GM20000 (cell line): ENCODE data around the gene KLHL3.

ENCODE experiments used
- DNase-seq: peaks from one replicate; pipeline ENCODE4 v3.0.0; 2012; ENCODE audit warnings: low spot score
- TF ChIP-seq, protein P1 (sequence below): IDR thresholded peaks from 2 replicates; pipeline ENCODE4 v1.5.1; 2012; ENCODE audit warnings: mild to moderate bottlenecking, control low read depth; ENCODE audit errors: extremely low read depth, missing control alignments

The KLHL3 gene

DNA sequence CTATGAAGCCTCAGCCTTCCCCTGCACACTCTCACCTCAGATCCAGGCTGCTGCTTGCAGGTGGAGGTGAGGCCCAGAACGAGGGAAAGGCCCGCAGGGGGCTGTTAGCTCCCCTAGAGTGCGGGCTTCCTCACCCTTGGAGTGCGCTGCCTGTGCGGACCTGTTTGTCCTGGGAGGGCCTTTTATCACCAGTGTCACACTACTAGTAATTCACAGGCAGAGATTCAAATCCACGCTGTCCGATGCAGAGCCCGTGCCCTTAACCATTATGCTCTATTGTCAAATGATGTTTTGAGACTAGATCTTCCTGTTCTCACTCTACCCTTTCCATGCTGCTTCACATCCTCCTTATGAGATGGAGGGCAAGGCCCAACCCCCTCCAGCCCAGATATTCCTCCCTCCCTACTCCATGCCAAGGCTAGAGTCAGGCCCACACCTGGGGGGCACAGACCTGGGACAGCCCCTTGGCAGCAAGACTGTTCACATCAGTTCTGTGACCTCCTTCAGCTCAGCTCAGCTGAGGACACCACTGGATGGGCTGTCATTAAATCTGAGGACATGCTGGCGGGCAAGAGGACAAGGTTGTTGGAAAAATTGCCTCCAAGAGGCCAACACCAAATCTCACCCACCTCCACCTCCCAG, 124.0 kb downstream of the KLHL3 start:
- TF ChIP-seq, protein P1, sequence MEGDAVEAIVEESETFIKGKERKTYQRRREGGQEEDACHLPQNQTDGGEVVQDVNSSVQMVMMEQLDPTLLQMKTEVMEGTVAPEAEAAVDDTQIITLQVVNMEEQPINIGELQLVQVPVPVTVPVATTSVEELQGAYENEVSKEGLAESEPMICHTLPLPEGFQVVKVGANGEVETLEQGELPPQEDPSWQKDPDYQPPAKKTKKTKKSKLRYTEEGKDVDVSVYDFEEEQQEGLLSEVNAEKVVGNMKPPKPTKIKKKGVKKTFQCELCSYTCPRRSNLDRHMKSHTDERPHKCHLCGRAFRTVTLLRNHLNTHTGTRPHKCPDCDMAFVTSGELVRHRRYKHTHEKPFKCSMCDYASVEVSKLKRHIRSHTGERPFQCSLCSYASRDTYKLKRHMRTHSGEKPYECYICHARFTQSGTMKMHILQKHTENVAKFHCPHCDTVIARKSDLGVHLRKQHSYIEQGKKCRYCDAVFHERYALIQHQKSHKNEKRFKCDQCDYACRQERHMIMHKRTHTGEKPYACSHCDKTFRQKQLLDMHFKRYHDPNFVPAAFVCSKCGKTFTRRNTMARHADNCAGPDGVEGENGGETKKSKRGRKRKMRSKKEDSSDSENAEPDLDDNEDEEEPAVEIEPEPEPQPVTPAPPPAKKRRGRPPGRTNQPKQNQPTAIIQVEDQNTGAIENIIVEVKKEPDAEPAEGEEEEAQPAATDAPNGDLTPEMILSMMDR = no peak
- no peak for DNase-seq

DNA sequence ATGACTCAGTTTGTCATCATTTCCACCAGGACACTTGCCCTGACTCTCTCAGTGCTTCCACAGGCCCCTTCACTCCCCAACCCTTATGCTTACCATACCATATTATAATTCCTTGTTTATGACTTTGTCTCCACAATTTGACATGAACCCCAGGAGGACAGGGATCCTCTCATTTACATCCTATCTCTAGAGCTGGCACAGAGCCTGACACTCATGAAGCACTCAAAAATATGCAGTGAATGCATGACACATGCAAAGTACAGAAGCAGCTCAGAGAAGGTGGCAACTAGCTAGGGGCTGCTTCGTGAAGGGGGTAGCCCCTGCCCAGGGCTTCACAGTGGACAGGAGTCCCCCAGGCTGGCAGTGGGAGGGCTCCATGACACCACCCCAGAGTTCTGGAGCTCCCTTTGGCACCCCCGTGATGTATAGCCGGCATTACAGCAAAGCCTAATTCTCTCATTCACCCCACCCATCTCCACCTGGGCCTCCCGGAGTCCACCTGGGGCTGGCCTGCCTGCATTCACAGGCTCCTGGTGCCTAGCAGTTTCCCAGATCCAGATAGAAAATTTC, 124.8 kb downstream of the KLHL3 start:
- TF ChIP-seq, protein P1 = no peak
- DNase-seq = no peak

GRCh38 chr5:137610598-137610997, 125.3 kb downstream of the KLHL3 start:
- DNase-seq = no peak
- TF ChIP-seq, protein P1 = no peak

- DNase-seq = no peak
- TF ChIP-seq, protein P1 = no peak
Observed at GRCh38 chr5:137609127-137609526, 126.8 kb downstream of the KLHL3 start.

- no peak for DNase-seq
- TF ChIP-seq, protein P1 = no peak
Observed at GRCh38 chr5:137607771-137608170, 128.1 kb downstream of the KLHL3 start.

- DNase-seq = no peak
- TF ChIP-seq, protein P1 = no peak
Observed at GRCh38 chr5:137606401-137606800, 129.5 kb downstream of the KLHL3 start.

GRCh38 chr5:137605411-137605810, 130.5 kb downstream of the KLHL3 start:
- no peak for DNase-seq
- TF ChIP-seq, protein P1 = no peak
